Measurements from ENCODE around the gene ITSN1. TPM values are rescaled to one million over a fixed set of nuclear protein-coding genes. Genes with fewer than 3 reads are reported as not detected.
A peak's percentile ranks its signal among the peaks of the same experiment; 100 is the strongest.

ITSN1 gene
- total RNA-seq, 2 experiments from 2014 or later = 1.6 to 1.7 TPM

GRCh38 chr21:33641352-33642026 is 812 bp upstream of the ITSN1 start, which contains the start of gene CRYZL1:
Gene CRYZL1, minus strand, starts transcription at chr21:33641741. Its CDS starts 10,190 bp downstream, at chr21:33631551.
- DNase-seq = peak; percentile 100
- Mint-ChIP-seq H3K4me3 (peak within 1 kb of the TSS; percentile 87), H3K9me3 (ENCODE audit: insufficient read depth) (no peaks in the 10 kb centered on the region), H3K4me1 (ENCODE audit: low read depth) (peaks cover 25% of the 10 kb centered on the region), H3K27ac (peak within 1 kb of the TSS; percentile 93), H3K36me3 (ENCODE audit: low read depth) (peaks cover 6% of the 10 kb centered on the region), H3K27me3 (ENCODE audit: low read depth) (peaks cover 23% of the 10 kb centered on the region)
- ChIA-PET POLR2A (interaction anchor here (0.6 kb wide), 1 partner anchor 17 kb away, joined by 3 read pairs; no protein-coding TSS in a partner anchor), CTCF (no interaction called here)
- peak; percentile 79 for ATAC-seq

DNA sequence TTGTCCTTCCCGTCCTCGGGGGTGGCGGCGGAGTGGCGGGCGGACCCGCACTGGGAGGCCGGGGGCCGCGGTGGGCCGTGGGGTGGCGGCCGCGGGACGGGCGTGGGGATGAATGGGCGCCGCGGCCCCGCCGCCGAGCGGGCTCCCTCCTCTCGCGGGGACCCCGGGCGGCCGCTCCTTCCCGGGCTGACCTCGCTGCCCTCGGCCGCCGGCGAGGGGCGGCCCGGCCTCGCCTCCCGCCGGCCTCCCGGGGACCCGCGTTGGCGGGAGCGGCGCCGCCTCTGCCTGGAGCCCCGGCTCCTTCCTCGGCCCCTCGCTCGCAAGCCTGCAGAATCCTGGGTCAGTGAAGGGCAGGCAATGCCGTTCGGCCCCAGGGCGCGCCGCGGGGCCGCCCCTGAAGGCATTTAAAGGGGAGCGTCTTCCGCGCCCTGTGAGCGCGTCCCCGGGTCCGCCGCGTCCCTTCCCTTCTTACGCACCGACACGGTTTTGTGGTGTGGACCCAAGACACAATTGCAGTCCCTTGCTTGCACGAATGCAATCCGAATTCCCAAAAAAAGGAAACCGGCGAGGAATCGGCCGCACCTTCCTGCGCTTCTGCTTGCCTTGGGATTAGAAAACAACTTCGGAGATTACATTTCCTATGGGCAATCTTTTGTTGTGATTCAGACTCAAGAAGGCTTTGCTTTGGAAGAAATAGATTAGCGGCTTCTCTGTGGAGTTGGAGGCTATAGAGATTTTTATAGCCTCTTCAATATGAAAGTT is 776 bp downstream of the ITSN1 start:
- H3K9me3 Mint-ChIP-seq (ENCODE audit: insufficient read depth) = no peaks in the 10 kb centered on the region
- H3K4me3 Mint-ChIP-seq = peak overlapping the region; percentile 78
- ChIA-PET CTCF (no interaction called here), POLR2A (no interaction called here)
- ATAC-seq (no peak), DNase-seq (peak; percentile 27)
- H3K36me3 Mint-ChIP-seq (ENCODE audit: low read depth) = peaks cover 2% of the 10 kb centered on the region
- H3K27me3 Mint-ChIP-seq (ENCODE audit: low read depth) = peaks cover 25% of the 10 kb centered on the region
- H3K4me1 Mint-ChIP-seq (ENCODE audit: low read depth) = peaks cover 25% of the 10 kb centered on the region
- no peak overlapping the region for H3K27ac Mint-ChIP-seq

- ChIA-PET POLR2A (no interaction called here), CTCF (no interaction called here)
- peaks cover 23% of the 10 kb centered on the region for H3K4me1 Mint-ChIP-seq (ENCODE audit: low read depth)
- H3K4me3 Mint-ChIP-seq = peak overlapping the region; percentile 78
- H3K27ac Mint-ChIP-seq = no peak overlapping the region
- DNase-seq (no peak), ATAC-seq (no peak)
- peaks cover 25% of the 10 kb centered on the region for H3K27me3 Mint-ChIP-seq (ENCODE audit: low read depth)
- H3K36me3 Mint-ChIP-seq (ENCODE audit: low read depth) = peaks cover 2% of the 10 kb centered on the region
- H3K9me3 Mint-ChIP-seq (ENCODE audit: insufficient read depth) = no peaks in the 10 kb centered on the region
These were observed 1.5 kb downstream of the ITSN1 start for GRCh38 chr21:33643658-33644311.

GRCh38 chr21:33644383-33645074 is 2.2 kb downstream of the ITSN1 start:
- no peak overlapping the region for H3K4me3 Mint-ChIP-seq
- ChIA-PET CTCF (interaction anchor here (0.9 kb wide), 1 partner anchor 39 kb away, joined by 3 read pairs; no protein-coding TSS in a partner anchor), POLR2A (no interaction called here)
- H3K36me3 Mint-ChIP-seq (ENCODE audit: low read depth) = peaks cover 2% of the 10 kb centered on the region
- H3K27ac Mint-ChIP-seq = no peak overlapping the region
- ATAC-seq (no peak), DNase-seq (no peak)
- H3K9me3 Mint-ChIP-seq (ENCODE audit: insufficient read depth) = no peaks in the 10 kb centered on the region
- peaks cover 16% of the 10 kb centered on the region for H3K4me1 Mint-ChIP-seq (ENCODE audit: low read depth)
- peaks cover 27% of the 10 kb centered on the region for H3K27me3 Mint-ChIP-seq (ENCODE audit: low read depth)

- POLR2A ChIA-PET = no interaction called here
- Mint-ChIP-seq H3K4me1 (ENCODE audit: low read depth) (peaks cover 9% of the 10 kb centered on the region), H3K27me3 (ENCODE audit: low read depth) (peaks cover 27% of the 10 kb centered on the region), H3K4me3 (no peak overlapping the region), H3K27ac (no peak overlapping the region), H3K36me3 (ENCODE audit: low read depth) (no peaks in the 10 kb centered on the region), H3K9me3 (ENCODE audit: insufficient read depth) (no peaks in the 10 kb centered on the region)
- ATAC-seq (no peak), DNase-seq (no peak)
- CTCF ChIA-PET = interaction anchor here (0.8 to 1.4 kb wide), 3 partner anchors 15 to 270 kb away, joined by 3 read pairs; partner anchors contain the start of gene ATP5PO
These were observed 3.4 kb downstream of the ITSN1 start for GRCh38 chr21:33645730-33646129.

GRCh38 chr21:33647587-33647986 is 5.3 kb downstream of the ITSN1 start:
- H3K9me3 Mint-ChIP-seq (ENCODE audit: insufficient read depth) = no peaks in the 10 kb centered on the region

GRCh38 chr21:33648555-33648954 is 6.3 kb downstream of the ITSN1 start:
- Mint-ChIP-seq H3K27ac (no peak overlapping the region), H3K36me3 (ENCODE audit: low read depth) (no peaks in the 10 kb centered on the region), H3K9me3 (ENCODE audit: insufficient read depth) (no peaks in the 10 kb centered on the region), H3K4me1 (ENCODE audit: low read depth) (peaks cover under 1% of the 10 kb centered on the region), H3K27me3 (ENCODE audit: low read depth) (peaks cover 21% of the 10 kb centered on the region), H3K4me3 (no peak overlapping the region)
- DNase-seq = no peak
- ChIA-PET CTCF (no interaction called here), POLR2A (no interaction called here)
- ATAC-seq = no peak

More at GRCh38 chr21:33647587-33647986, 5.3 kb downstream of the ITSN1 start:
- ChIA-PET CTCF (no interaction called here), POLR2A (no interaction called here)
- no peak overlapping the region for H3K27ac Mint-ChIP-seq
- ATAC-seq = no peak
- H3K4me1 Mint-ChIP-seq (ENCODE audit: low read depth) = peaks cover 6% of the 10 kb centered on the region
- H3K4me3 Mint-ChIP-seq = no peak overlapping the region
- peaks cover 26% of the 10 kb centered on the region for H3K27me3 Mint-ChIP-seq (ENCODE audit: low read depth)
- no peak for DNase-seq
- no peaks in the 10 kb centered on the region for H3K36me3 Mint-ChIP-seq (ENCODE audit: low read depth)

DNA sequence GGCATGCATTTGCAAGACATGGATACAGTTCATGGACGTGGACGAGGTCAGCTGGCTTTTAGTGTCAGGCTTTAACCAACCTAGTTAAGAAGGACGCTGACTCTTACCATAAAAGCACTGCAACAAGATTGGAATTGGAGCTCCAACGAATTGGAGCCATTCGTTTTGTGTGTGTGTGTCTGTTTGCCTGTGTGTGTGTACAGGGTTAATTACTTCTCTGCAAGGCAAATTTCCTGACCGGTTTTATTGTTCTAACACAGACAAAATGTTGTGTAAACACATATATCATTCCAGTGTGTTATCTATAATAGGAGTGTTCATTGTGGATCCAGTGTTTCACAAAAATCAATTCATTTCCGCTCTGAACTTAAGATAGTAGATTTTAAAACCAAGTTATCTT is 7.9 kb downstream of the ITSN1 start:
- H3K9me3 Mint-ChIP-seq (ENCODE audit: insufficient read depth) = no peaks in the 10 kb centered on the region
- no peaks in the 10 kb centered on the region for H3K36me3 Mint-ChIP-seq (ENCODE audit: low read depth)
- no peak overlapping the region for H3K4me3 Mint-ChIP-seq
- no peaks in the 10 kb centered on the region for H3K4me1 Mint-ChIP-seq (ENCODE audit: low read depth)
- DNase-seq = no peak
- peaks cover 6% of the 10 kb centered on the region for H3K27me3 Mint-ChIP-seq (ENCODE audit: low read depth)
- POLR2A ChIA-PET = no interaction called here
- CTCF ChIA-PET = interaction anchor here (1.6 kb wide), 1 partner anchor 44 kb away, joined by 4 read pairs; no protein-coding TSS in a partner anchor
- no peak for ATAC-seq
- H3K27ac Mint-ChIP-seq = no peak overlapping the region

DNA sequence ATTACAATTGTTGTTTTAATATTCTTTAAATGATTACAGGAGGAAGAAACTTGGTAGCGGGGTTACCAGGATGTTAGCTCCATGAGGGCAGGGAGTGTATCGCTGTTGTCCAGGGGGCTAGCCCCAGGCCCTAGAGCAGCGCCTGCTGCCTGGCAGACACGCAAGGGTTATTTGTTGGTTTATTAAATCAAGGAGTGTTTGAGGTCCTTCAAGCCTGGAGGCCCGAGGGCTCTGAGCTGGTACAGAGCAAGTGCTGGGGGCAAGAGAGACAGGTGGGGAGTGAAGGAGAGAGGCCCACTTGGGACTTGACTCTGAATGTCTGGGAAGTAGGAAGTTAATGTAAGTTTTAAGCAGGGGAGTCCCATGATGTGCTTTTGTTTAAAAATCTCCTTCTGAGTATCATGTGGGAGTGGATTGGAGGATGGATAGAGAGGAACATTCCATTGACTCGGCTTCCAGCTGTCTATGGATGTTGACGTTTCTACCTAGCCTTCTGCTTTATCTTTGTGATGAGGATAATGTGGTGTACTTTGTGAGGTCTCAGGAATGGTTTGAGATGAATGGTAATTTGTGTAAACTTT is 8.7 kb downstream of the ITSN1 start:
- ChIA-PET POLR2A (no interaction called here), CTCF (interaction anchor here (1.6 kb wide), 1 partner anchor 45 kb away, joined by 4 read pairs; no protein-coding TSS in a partner anchor)
- ATAC-seq = no peak
- no peak for DNase-seq
- no peak overlapping the region for H3K27ac Mint-ChIP-seq
- no peaks in the 10 kb centered on the region for H3K4me1 Mint-ChIP-seq (ENCODE audit: low read depth)
- H3K4me3 Mint-ChIP-seq = no peak overlapping the region
- H3K9me3 Mint-ChIP-seq (ENCODE audit: insufficient read depth) = no peaks in the 10 kb centered on the region
- no peaks in the 10 kb centered on the region for H3K36me3 Mint-ChIP-seq (ENCODE audit: low read depth)
- H3K27me3 Mint-ChIP-seq (ENCODE audit: low read depth) = peaks cover 6% of the 10 kb centered on the region

DNA sequence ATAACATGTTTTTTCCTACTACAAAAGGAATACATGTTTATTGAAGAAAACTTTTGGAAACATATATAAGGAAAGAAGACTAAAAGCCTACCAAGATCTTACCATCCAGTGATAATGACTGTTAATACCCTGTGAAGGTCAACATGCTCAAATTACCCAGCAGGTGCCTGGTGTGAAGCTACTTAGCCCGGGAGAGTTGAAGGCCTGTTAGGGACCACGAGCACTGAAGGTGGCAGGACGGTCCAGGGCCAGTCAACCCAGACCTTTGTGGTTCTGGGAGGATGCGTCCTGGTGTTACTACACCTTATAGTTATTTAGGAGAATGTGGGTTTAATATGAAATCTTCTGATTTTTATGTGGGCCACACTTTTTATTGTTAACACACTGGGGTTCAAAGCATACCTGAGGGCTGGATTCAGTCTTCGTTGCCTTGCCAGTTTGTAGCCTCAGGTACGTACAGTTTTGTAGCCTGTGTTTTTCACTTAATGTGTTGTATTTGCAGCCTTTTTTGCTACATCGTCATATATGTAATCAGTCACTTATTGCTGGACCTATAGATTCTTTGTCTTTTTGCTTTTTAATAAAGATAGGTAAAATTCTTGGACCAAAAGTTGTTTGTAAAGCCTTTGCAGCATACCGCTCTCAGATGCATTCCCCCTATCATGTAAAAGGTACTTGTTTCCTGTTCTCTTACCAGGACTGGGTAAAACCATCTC is 9.8 kb downstream of the ITSN1 start:
- Mint-ChIP-seq H3K36me3 (ENCODE audit: low read depth) (no peaks in the 10 kb centered on the region), H3K27ac (no peak overlapping the region), H3K4me3 (no peak overlapping the region), H3K4me1 (ENCODE audit: low read depth) (no peaks in the 10 kb centered on the region), H3K9me3 (ENCODE audit: insufficient read depth) (no peaks in the 10 kb centered on the region), H3K27me3 (ENCODE audit: low read depth) (peaks cover 7% of the 10 kb centered on the region)
- DNase-seq (no peak), ATAC-seq (no peak)
- CTCF ChIA-PET = interaction anchor here (1.6 kb wide), 1 partner anchor 46 kb away, joined by 4 read pairs; no protein-coding TSS in a partner anchor
- POLR2A ChIA-PET = no interaction called here

- no peaks in the 10 kb centered on the region for H3K4me1 Mint-ChIP-seq (ENCODE audit: low read depth)
- H3K27me3 Mint-ChIP-seq (ENCODE audit: low read depth) = peaks cover 7% of the 10 kb centered on the region
- ATAC-seq (no peak), DNase-seq (no peak)
- no peak overlapping the region for H3K27ac Mint-ChIP-seq
- CTCF ChIA-PET = no interaction called here
- POLR2A ChIA-PET = no interaction called here
- no peaks in the 10 kb centered on the region for H3K36me3 Mint-ChIP-seq (ENCODE audit: low read depth)
- no peak overlapping the region for H3K4me3 Mint-ChIP-seq
- no peaks in the 10 kb centered on the region for H3K9me3 Mint-ChIP-seq (ENCODE audit: insufficient read depth)
These were observed 12.1 kb downstream of the ITSN1 start for GRCh38 chr21:33654412-33654811.
